ENCODE results near the gene GNB5.

The GNB5 gene

DNA sequence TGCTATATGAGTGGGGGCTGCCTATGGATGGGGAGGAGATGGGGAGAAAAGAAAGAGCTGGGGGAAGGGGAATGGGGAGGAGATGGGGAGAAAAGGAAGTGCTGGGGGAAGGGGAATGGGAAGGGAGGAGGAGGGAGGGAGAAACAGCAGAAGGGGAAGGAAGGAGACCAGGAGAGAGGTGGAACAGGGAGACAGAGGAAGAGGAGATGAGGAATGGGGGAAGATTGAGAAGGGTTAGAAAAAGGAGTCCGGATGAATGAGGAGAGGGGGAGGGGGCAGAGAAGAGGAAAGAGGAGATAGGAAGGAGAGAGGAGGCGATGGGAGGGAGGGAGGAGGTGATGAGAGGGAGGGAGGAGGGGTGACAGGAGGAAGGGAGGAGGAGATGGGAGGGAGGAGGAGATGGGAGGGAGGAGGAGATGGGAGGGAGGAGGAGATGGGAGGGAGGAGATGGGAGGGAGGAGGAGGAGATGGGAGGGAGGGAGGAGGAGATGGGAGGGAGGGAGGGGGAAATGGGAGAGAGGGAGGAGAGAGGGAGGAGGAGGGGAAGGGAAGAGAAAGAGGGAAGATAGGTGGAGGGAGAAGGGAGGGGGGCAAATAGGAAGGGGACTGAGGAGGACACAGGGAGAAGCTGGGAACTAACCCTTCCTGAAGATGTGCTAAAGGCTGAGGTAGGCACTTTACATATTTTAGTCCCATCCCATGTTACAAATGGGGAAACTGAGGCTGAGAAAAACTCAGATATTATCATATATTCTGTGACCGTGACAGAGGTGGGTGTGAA is 72.0 kb downstream of the GNB5 start:
- Histone ChIP-seq H4K20me1 (ENCODE audit: insufficient read depth, low read length) (no peaks in the 10 kb centered on the region), H3K9me2 (replicated peaks; ENCODE audit: insufficient read depth, low read length) (no peaks in the 10 kb centered on the region)

DNA sequence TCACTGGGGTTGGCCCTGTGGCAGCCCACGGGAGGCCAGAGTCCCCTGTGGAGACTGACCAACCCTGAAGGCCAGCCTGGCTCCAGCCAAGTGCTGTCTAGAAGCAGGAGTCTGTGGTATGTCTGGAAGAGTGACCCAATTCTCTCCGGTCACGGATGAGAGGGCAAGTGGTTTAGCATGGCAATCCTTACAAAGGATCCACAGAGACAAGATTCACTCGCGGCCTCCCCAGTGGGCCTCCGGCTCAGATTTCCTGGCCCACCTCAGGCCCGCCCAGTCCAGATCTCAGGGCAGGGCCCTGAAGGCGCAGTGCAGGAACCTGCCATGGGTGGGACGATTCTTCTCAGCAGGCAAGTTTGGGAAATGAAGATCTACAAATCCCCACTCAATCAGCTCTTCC is 73.6 kb downstream of the GNB5 start:
- Histone ChIP-seq H3K79me2 (ENCODE audit: low read length) (no peaks in the 10 kb centered on the region), H3K36me3 (replicated peaks; ENCODE audit: insufficient read depth, low read length) (no peaks in the 10 kb centered on the region), H3F3A (ENCODE audit: insufficient read depth, low read length) (no peaks in the 10 kb centered on the region), H3K9me3 (replicated peaks; ENCODE audit: insufficient read depth, low read length) (no peaks in the 10 kb centered on the region), H4K20me1 (ENCODE audit: insufficient read depth, low read length) (no peaks in the 10 kb centered on the region), H3K27ac (ENCODE audit: low read length) (no peak overlapping the region), H3K27me3 (replicated peaks; ENCODE audit: insufficient read depth, low read length) (no peaks in the 10 kb centered on the region), H3K4me2 (ENCODE audit: low read depth, low read length) (no peak overlapping the region), H3K9me2 (replicated peaks; ENCODE audit: insufficient read depth, low read length) (no peaks in the 10 kb centered on the region), H3K4me3 (ENCODE audit: low read length) (no peak overlapping the region), H2AFZ (ENCODE audit: low read length) (no peak overlapping the region), H3K9ac (ENCODE audit: low read length) (no peak overlapping the region), H3K4me1 (ENCODE audit: low read length) (no peaks in the 10 kb centered on the region)
- no peak for DNase-seq
- TF ChIP-seq EZH2 (optimal IDR thresholded peaks at IDR 0.05; ENCODE audit: low read depth, low read length) (no peak), EZH2phosphoT487 (IDR thresholded peaks at IDR 0.05; ENCODE audit: low read length) (no peak)
- TF ChIP-seq, protein P1, sequence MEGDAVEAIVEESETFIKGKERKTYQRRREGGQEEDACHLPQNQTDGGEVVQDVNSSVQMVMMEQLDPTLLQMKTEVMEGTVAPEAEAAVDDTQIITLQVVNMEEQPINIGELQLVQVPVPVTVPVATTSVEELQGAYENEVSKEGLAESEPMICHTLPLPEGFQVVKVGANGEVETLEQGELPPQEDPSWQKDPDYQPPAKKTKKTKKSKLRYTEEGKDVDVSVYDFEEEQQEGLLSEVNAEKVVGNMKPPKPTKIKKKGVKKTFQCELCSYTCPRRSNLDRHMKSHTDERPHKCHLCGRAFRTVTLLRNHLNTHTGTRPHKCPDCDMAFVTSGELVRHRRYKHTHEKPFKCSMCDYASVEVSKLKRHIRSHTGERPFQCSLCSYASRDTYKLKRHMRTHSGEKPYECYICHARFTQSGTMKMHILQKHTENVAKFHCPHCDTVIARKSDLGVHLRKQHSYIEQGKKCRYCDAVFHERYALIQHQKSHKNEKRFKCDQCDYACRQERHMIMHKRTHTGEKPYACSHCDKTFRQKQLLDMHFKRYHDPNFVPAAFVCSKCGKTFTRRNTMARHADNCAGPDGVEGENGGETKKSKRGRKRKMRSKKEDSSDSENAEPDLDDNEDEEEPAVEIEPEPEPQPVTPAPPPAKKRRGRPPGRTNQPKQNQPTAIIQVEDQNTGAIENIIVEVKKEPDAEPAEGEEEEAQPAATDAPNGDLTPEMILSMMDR (IDR thresholded peaks at IDR 0.05; ENCODE audit: low read length): no peak

More for the DNA sequence above, 72.0 kb downstream of the GNB5 start:
- no peak overlapping the region for H3K9ac ChIP-seq (ENCODE audit: low read length)
- TF ChIP-seq, protein P1 (IDR thresholded peaks at IDR 0.05; ENCODE audit: low read length): no peak
- TF ChIP-seq EZH2 (optimal IDR thresholded peaks at IDR 0.05; ENCODE audit: low read depth, low read length) (no peak), EZH2phosphoT487 (IDR thresholded peaks at IDR 0.05; ENCODE audit: low read length) (no peak)
- no peaks in the 10 kb centered on the region for H3K9me3 ChIP-seq (replicated peaks; ENCODE audit: insufficient read depth, low read length)
- no peaks in the 10 kb centered on the region for H3K27me3 ChIP-seq (replicated peaks; ENCODE audit: insufficient read depth, low read length)
- H3F3A ChIP-seq (ENCODE audit: insufficient read depth, low read length): no peaks in the 10 kb centered on the region
- H3K4me3 ChIP-seq (ENCODE audit: low read length): no peak overlapping the region
- no peaks in the 10 kb centered on the region for H3K36me3 ChIP-seq (replicated peaks; ENCODE audit: insufficient read depth, low read length)
- no peak overlapping the region for H3K4me2 ChIP-seq (ENCODE audit: low read depth, low read length)
- DNase-seq: no peak
- no peaks in the 10 kb centered on the region for H3K79me2 ChIP-seq (ENCODE audit: low read length)
- H2AFZ ChIP-seq (ENCODE audit: low read length): no peak overlapping the region
- H3K27ac ChIP-seq (ENCODE audit: low read length): no peak overlapping the region
- no peaks in the 10 kb centered on the region for H3K4me1 ChIP-seq (ENCODE audit: low read length)

GRCh38 chr15:52115598-52116427 is 75.4 kb downstream of the GNB5 start:
- Histone ChIP-seq H3K27ac (ENCODE audit: low read length) (no peak overlapping the region), H3K27me3 (replicated peaks; ENCODE audit: insufficient read depth, low read length) (no peaks in the 10 kb centered on the region), H4K20me1 (ENCODE audit: insufficient read depth, low read length) (no peaks in the 10 kb centered on the region), H2AFZ (ENCODE audit: low read length) (no peak overlapping the region), H3K9me3 (replicated peaks; ENCODE audit: insufficient read depth, low read length) (no peaks in the 10 kb centered on the region), H3K4me3 (ENCODE audit: low read length) (no peak overlapping the region), H3F3A (ENCODE audit: insufficient read depth, low read length) (no peaks in the 10 kb centered on the region), H3K4me1 (ENCODE audit: low read length) (no peaks in the 10 kb centered on the region), H3K9me2 (replicated peaks; ENCODE audit: insufficient read depth, low read length) (no peaks in the 10 kb centered on the region), H3K36me3 (replicated peaks; ENCODE audit: insufficient read depth, low read length) (no peaks in the 10 kb centered on the region), H3K9ac (ENCODE audit: low read length) (no peak overlapping the region), H3K4me2 (ENCODE audit: low read depth, low read length) (no peak overlapping the region), H3K79me2 (ENCODE audit: low read length) (no peaks in the 10 kb centered on the region)
- TF ChIP-seq EZH2phosphoT487 (IDR thresholded peaks at IDR 0.05; ENCODE audit: low read length): no peak
- TF ChIP-seq, protein P1 (IDR thresholded peaks at IDR 0.05; ENCODE audit: low read length): no peak
- TF ChIP-seq EZH2 (optimal IDR thresholded peaks at IDR 0.05; ENCODE audit: low read depth, low read length): no peak
- no peak for DNase-seq
